Spinal cord (tissue), 10 donors: Measurements from ENCODE around the gene CCDC50. TPM values are rescaled to one million over a fixed set of nuclear protein-coding genes. Genes with fewer than 3 reads are reported as not detected.
A peak's percentile ranks its signal among the peaks of the same experiment; 100 is the strongest.

ENCODE experiments used
- DNase-seq, 6 donors: peaks; one replicate each; pipeline versions ENCODE4 v3.0.0 to v3.0.0-alpha.2; 2013 to 2015; ENCODE audit warnings: low spot score in 6 of 6, low read depth in 4 of 6
- H3K27ac ChIP-seq: one replicate; pipeline ENCODE4 v1.5.1; 2013; ENCODE audit warnings: low read depth, low read length, control low read depth
- H3K27me3 ChIP-seq: one replicate; pipeline ENCODE4 v1.6.1; 2013; ENCODE audit warnings: low read length; ENCODE audit not compliant: control insufficient read depth, insufficient read depth
- H3K36me3 ChIP-seq: one replicate; pipeline ENCODE4 v1.6.1; 2013; ENCODE audit warnings: low read length; ENCODE audit not compliant: control insufficient read depth, insufficient read depth
- H3K4me1 ChIP-seq: one replicate; pipeline ENCODE4 v1.6.1; 2013; ENCODE audit warnings: low read length; ENCODE audit not compliant: control insufficient read depth, insufficient read depth
- H3K4me3 ChIP-seq: one replicate; pipeline ENCODE4 v1.5.1; 2013; ENCODE audit warnings: low read depth, low read length, control low read depth
- H3K9me3 ChIP-seq: one replicate; pipeline ENCODE4 v1.6.1; 2013; ENCODE audit warnings: low read length; ENCODE audit not compliant: control insufficient read depth, insufficient read depth
- WGBS: methylation state at CpG from one replicate; pipeline ENCODE4 v1.1.5; 2013; ENCODE audit warnings: missing lambda C conversion rate; ENCODE audit not compliant: insufficient coverage; 5-methylcytosine and 5-hydroxymethylcytosine counted together
- polyA plus RNA-seq, 2 donors: library from polyadenylated mRNA; unstranded; fragments of 120-200 nt; gene quantifications; one replicate each; pipeline ENCODE4 v1.2.1, GENCODE V29; 2013; ENCODE audit not compliant: insufficient read length in 2 of 2
- total RNA-seq, 2 donors: library from RNA; depleted of rRNA in 1 of 2; stranded (reverse); fragments of 120-200 nt in 1 of 2; fragments of >200 nt in 1 of 2; gene quantifications; one replicate each; pipeline versions ENCODE4 v1.2.3 to v1.2.4, GENCODE V29; 2013 to 2014
- donor health status: healthy.

The CCDC50 gene
- total and polyA plus RNA-seq, 4 donors: 35.8 to 70.3 (median 55.1) TPM

- whole genome bisulfite sequencing: no CpG with 5 or more reads among the region's 1 CpG
- DNase-seq: no peak
- Histone ChIP-seq H3K9me3 (no peaks in the 10 kb centered on the region), H3K4me3 (no peak overlapping the region), H3K4me1 (no peaks in the 10 kb centered on the region), H3K27me3 (no peaks in the 10 kb centered on the region), H3K36me3 (no peaks in the 10 kb centered on the region), H3K27ac (no peak overlapping the region)
Observed at GRCh38 chr3:191398607-191399006, 69.4 kb downstream of the CCDC50 start.

- Histone ChIP-seq H3K36me3 (no peaks in the 10 kb centered on the region), H3K27ac (no peak overlapping the region), H3K4me1 (no peaks in the 10 kb centered on the region), H3K27me3 (no peaks in the 10 kb centered on the region), H3K9me3 (no peaks in the 10 kb centered on the region), H3K4me3 (no peak overlapping the region)
- 71% methylated on average over 1 of the region's 3 CpGs for WGBS
- DNase-seq: peak in 1 of 6 donors; percentile 16
Observed at GRCh38 chr3:191399918-191400317, 70.7 kb downstream of the CCDC50 start.

- H3K9me3 ChIP-seq: no peaks in the 10 kb centered on the region
- no peaks in the 10 kb centered on the region for H3K27me3 ChIP-seq
- no peak overlapping the region for H3K27ac ChIP-seq
- WGBS: 82% methylated on average over 5 of the region's 12 CpGs
- H3K4me1 ChIP-seq: no peaks in the 10 kb centered on the region
- no peaks in the 10 kb centered on the region for H3K36me3 ChIP-seq
- H3K4me3 ChIP-seq: no peak overlapping the region
- no peak for DNase-seq
Observed at GRCh38 chr3:191401775-191402357, 72.7 kb downstream of the CCDC50 start.

GRCh38 chr3:191409791-191410359 is 80.7 kb downstream of the CCDC50 start:
- H3K4me1 ChIP-seq: no peaks in the 10 kb centered on the region
- H3K27ac ChIP-seq: no peak overlapping the region
- DNase-seq: no peak
- no peak overlapping the region for H3K4me3 ChIP-seq
- no peaks in the 10 kb centered on the region for H3K27me3 ChIP-seq
- H3K36me3 ChIP-seq: no peaks in the 10 kb centered on the region
- WGBS: no CpG with 5 or more reads among the region's 3 CpGs
- H3K9me3 ChIP-seq: peaks cover 9% of the 10 kb centered on the region

GRCh38 chr3:191412759-191413158 is 83.6 kb downstream of the CCDC50 start:
- Histone ChIP-seq H3K27ac (no peak overlapping the region), H3K9me3 (peaks cover 9% of the 10 kb centered on the region), H3K36me3 (no peaks in the 10 kb centered on the region), H3K4me3 (no peak overlapping the region), H3K27me3 (no peaks in the 10 kb centered on the region), H3K4me1 (no peaks in the 10 kb centered on the region)
- WGBS: no CpG with 5 or more reads among the region's 1 CpG
- DNase-seq: peak; percentile 12 to 80 (median 49)

- H3K36me3 ChIP-seq: no peaks in the 10 kb centered on the region
- H3K4me1 ChIP-seq: no peaks in the 10 kb centered on the region
- no peaks in the 10 kb centered on the region for H3K27me3 ChIP-seq
- no peak for DNase-seq
- H3K4me3 ChIP-seq: no peak overlapping the region
- H3K9me3 ChIP-seq: peaks cover 6% of the 10 kb centered on the region
- no peak overlapping the region for H3K27ac ChIP-seq
- WGBS: no CpG with 5 or more reads among the region's 2 CpGs
Observed at GRCh38 chr3:191414286-191414685, 85.1 kb downstream of the CCDC50 start.

- H3K4me1 ChIP-seq: no peaks in the 10 kb centered on the region
- H3K9me3 ChIP-seq: peaks cover 2% of the 10 kb centered on the region
- no peak for DNase-seq
- no peak overlapping the region for H3K4me3 ChIP-seq
- no peak overlapping the region for H3K27ac ChIP-seq
- 100% methylated on average over 1 of the region's 1 CpG for WGBS
- no peaks in the 10 kb centered on the region for H3K36me3 ChIP-seq
- H3K27me3 ChIP-seq: no peaks in the 10 kb centered on the region
Observed at GRCh38 chr3:191414732-191415131, 85.5 kb downstream of the CCDC50 start.

- no peaks in the 10 kb centered on the region for H3K27me3 ChIP-seq
- WGBS: 95% methylated on average over 5 of the region's 9 CpGs
- no peak overlapping the region for H3K27ac ChIP-seq
- no peaks in the 10 kb centered on the region for H3K4me1 ChIP-seq
- H3K4me3 ChIP-seq: no peak overlapping the region
- no peaks in the 10 kb centered on the region for H3K9me3 ChIP-seq
- no peaks in the 10 kb centered on the region for H3K36me3 ChIP-seq
- DNase-seq: no peak
Observed at GRCh38 chr3:191415566-191415965, 86.4 kb downstream of the CCDC50 start.

GRCh38 chr3:191417457-191417729 is 88.2 kb downstream of the CCDC50 start:
- Histone ChIP-seq H3K27ac (no peak overlapping the region), H3K27me3 (no peaks in the 10 kb centered on the region), H3K4me3 (no peak overlapping the region), H3K36me3 (no peaks in the 10 kb centered on the region), H3K9me3 (no peaks in the 10 kb centered on the region), H3K4me1 (no peaks in the 10 kb centered on the region)
- no peak for DNase-seq
- WGBS: 86% methylated on average over 4 of the region's 6 CpGs

- H3K27me3 ChIP-seq: no peaks in the 10 kb centered on the region
- no peaks in the 10 kb centered on the region for H3K9me3 ChIP-seq
- WGBS: 82% methylated on average over 1 of the region's 2 CpGs
- DNase-seq: no peak
- H3K4me3 ChIP-seq: no peak overlapping the region
- H3K36me3 ChIP-seq: no peaks in the 10 kb centered on the region
- no peaks in the 10 kb centered on the region for H3K4me1 ChIP-seq
- no peak overlapping the region for H3K27ac ChIP-seq
Observed at GRCh38 chr3:191420771-191421170, 91.6 kb downstream of the CCDC50 start.
